Hepatocyte (in vitro differentiated cells): Measurements from ENCODE around the gene CTSC. TPM values are rescaled to one million over a fixed set of nuclear protein-coding genes. Genes with fewer than 3 reads are reported as not detected.
"Not testable (repeated sequence)": the region's sequence is repeated elsewhere in the genome, so short reads cannot be mapped to it uniquely, and the experiment has no call there.

Experiments used
- DNase-seq: peaks from one replicate; pipeline ENCODE4 v3.0.0-alpha.2; 2016; ENCODE audit warnings: low spot score
- H2AFZ ChIP-seq: fragments of 200-600 bp; sonication (generic); 2 replicates; pipeline ENCODE4 v1.6.0; 2016; ENCODE audit warnings: antibody characterized with exemption, mild to moderate bottlenecking
- H3K27ac ChIP-seq: fragments of 200-600 bp; sonication (generic); 2 replicates; pipeline ENCODE4 v1.5.1; 2016; ENCODE audit warnings: mild to moderate bottlenecking
- H3K27me3 ChIP-seq: fragments of 200-600 bp; sonication (generic); 2 replicates; pipeline ENCODE4 v1.6.1; 2016
- H3K36me3 ChIP-seq: fragments of 200-600 bp; sonication (generic); replicated peaks from 2 replicates; pipeline ENCODE4 v1.5.1; 2016; ENCODE audit warnings: low read depth; ENCODE audit not compliant: insufficient read depth
- H3K4me1 ChIP-seq: fragments of 200-600 bp; sonication (generic); 2 replicates; pipeline ENCODE4 v1.5.1; 2016; ENCODE audit warnings: mild to moderate bottlenecking, moderate library complexity; ENCODE audit not compliant: insufficient read depth
- H3K4me2 ChIP-seq: fragments of 200-600 bp; sonication (generic); 2 replicates; pipeline ENCODE4 v1.6.0; 2016
- H3K4me3 ChIP-seq: fragments of 200-600 bp; sonication (generic); 2 replicates; pipeline ENCODE4 v1.5.1; 2016; ENCODE audit warnings: mild to moderate bottlenecking
- H3K79me2 ChIP-seq: fragments of 200-600 bp; sonication (generic); 2 replicates; pipeline ENCODE4 v1.6.0; 2017; ENCODE audit warnings: mild to moderate bottlenecking
- H3K9me2 ChIP-seq: fragments of 200-600 bp; sonication (generic); replicated peaks from 2 replicates; pipeline ENCODE4 v1.6.0; 2017; ENCODE audit warnings: mild to moderate bottlenecking; ENCODE audit not compliant: insufficient read depth
- H3K9me3 ChIP-seq: fragments of 200-600 bp; sonication (generic); 2 replicates; pipeline ENCODE4 v1.5.1; 2016; ENCODE audit warnings: low read depth, mild to moderate bottlenecking
- H4K20me1 ChIP-seq: fragments of 200-600 bp; sonication (generic); 2 replicates; pipeline ENCODE4 v1.6.0; 2016; ENCODE audit warnings: mild to moderate bottlenecking; ENCODE audit not compliant: insufficient read depth, poor library complexity, severe bottlenecking
- EZH2 ChIP-seq: fragments of 200-600 bp; sonication (generic); IDR thresholded peaks from 2 replicates; pipeline ENCODE4 v1.6.1; 2016; ENCODE audit warnings: antibody characterized with exemption, mild to moderate bottlenecking, borderline replicate concordance
- EZH2phosphoT487 ChIP-seq: fragments of 200-600 bp; sonication (generic); IDR thresholded peaks from one replicate; pipeline ENCODE4 v1.6.1; 2018; ENCODE audit warnings: antibody characterized with exemption, mild to moderate bottlenecking, low read depth, moderate library complexity; ENCODE audit not compliant: unreplicated experiment, severe bottlenecking
- WGBS: methylation state at CpG from one replicate; pipeline ENCODE4 v1.1.6; 2016; ENCODE audit warnings: low lambda C conversion rate; ENCODE audit errors: missing lambda C conversion rate; 5-methylcytosine and 5-hydroxymethylcytosine counted together
- polyA plus RNA-seq: library from polyadenylated mRNA; unstranded; fragments of >200 nt; fragmentation: Nextera tagmentation; extraction: Ambion mirVana; gene quantifications from 2 replicates; pipeline ENCODE4 v1.2.1, GENCODE V29; 2016
- total RNA-seq: library from RNA; depleted of rRNA; stranded (reverse); fragments of >200 nt; gene quantifications from 2 replicates; pipeline ENCODE4 v1.2.3, GENCODE V29; 2014
- TF ChIP-seq, protein P1 (sequence below): fragments of 200-600 bp; sonication (generic); IDR thresholded peaks from 2 replicates; pipeline ENCODE4 v1.5.1; 2016; ENCODE audit warnings: antibody characterized with exemption, mild to moderate bottlenecking; ENCODE audit not compliant: poor library complexity

Gene CTSC
- total and polyA plus RNA-seq, 2 experiments from 2014 or later = 178 to 187 TPM

DNA sequence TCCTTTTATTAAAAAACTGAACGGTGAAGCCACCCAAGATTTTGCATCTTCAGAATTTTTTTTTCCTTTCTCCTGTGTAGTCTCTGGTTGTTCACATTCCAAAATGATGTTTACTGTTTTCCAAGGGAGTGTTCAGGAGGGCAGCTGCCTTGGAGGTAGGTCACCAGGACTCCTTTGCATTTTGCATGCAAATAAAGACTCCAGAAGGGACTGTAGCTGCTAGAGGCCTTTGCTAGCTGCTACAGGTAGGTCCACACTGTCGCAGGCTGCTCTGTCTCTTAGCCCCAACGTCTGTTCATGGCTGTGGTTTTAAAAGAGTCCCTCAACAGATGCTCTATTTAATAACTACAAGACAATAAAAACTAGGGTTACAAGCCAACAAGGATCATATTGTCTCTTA lies 11.4 kb downstream of the CTSC start:
- H3K4me2 ChIP-seq = no peak overlapping the region

DNA sequence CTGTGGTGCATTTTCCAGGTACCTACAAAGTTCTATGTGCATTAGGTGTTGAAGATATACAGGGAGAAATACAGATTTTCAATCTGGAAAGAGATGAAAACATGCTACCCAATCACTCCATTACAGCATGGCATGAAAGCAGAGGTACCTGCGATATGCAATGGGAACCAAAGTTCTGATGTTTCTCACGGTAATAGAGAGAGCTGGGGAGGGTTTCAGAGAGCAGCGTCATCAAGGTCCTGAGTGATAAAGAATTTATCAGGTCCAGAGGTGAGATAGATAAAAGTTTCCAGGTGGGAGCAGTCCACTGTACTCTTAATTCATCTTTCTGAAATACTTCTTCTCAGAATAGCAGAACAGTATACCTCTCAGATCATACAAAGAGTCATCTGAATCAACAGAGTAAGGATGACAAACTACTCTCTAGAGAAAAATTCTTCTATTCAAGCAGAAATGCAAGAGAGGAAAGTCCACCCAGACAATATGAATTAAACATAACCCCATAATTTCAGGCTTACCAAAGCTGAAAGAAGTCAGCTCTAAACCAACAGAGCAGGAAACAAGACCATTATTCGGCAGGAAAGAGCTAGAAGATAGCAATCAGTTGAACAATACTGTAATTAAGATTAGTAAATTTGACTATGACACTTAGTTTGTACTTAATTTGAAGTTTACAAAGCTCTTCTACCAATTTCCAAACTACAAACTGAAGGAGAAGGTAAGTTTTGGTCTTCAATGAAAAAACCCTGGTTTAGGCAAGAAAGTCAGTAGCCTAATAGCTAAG lies 12.8 kb downstream of the CTSC start:
- Histone ChIP-seq H3K79me2 (peaks cover 10% of the 10 kb centered on the region), H2AFZ (no peak overlapping the region), H3K9me2 (no peaks in the 10 kb centered on the region), H3K27me3 (no peaks in the 10 kb centered on the region), H3K4me2 (no peak overlapping the region), H3K4me1 (peaks cover 11% of the 10 kb centered on the region), H4K20me1 (no peaks in the 10 kb centered on the region), H3K4me3 (no peak overlapping the region), H3K36me3 (no peaks in the 10 kb centered on the region), H3K9me3 (no peaks in the 10 kb centered on the region), H3K27ac (no peak overlapping the region)
- TF ChIP-seq EZH2phosphoT487 (no peak), EZH2 (no peak)
- TF ChIP-seq, protein P1, sequence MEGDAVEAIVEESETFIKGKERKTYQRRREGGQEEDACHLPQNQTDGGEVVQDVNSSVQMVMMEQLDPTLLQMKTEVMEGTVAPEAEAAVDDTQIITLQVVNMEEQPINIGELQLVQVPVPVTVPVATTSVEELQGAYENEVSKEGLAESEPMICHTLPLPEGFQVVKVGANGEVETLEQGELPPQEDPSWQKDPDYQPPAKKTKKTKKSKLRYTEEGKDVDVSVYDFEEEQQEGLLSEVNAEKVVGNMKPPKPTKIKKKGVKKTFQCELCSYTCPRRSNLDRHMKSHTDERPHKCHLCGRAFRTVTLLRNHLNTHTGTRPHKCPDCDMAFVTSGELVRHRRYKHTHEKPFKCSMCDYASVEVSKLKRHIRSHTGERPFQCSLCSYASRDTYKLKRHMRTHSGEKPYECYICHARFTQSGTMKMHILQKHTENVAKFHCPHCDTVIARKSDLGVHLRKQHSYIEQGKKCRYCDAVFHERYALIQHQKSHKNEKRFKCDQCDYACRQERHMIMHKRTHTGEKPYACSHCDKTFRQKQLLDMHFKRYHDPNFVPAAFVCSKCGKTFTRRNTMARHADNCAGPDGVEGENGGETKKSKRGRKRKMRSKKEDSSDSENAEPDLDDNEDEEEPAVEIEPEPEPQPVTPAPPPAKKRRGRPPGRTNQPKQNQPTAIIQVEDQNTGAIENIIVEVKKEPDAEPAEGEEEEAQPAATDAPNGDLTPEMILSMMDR = no peak
- DNase-seq = no peak
- WGBS = 82% methylated on average over 4 of the region's 4 CpGs

More for the DNA sequence above, 11.4 kb downstream of the CTSC start:
- Histone ChIP-seq H3K27me3 (no peaks in the 10 kb centered on the region), H3K79me2 (peaks cover 10% of the 10 kb centered on the region), H3K27ac (no peak overlapping the region), H3K9me3 (no peaks in the 10 kb centered on the region), H3K9me2 (no peaks in the 10 kb centered on the region), H4K20me1 (no peaks in the 10 kb centered on the region), H3K4me1 (peaks cover under 1% of the 10 kb centered on the region), H3K4me3 (no peak overlapping the region), H2AFZ (no peak overlapping the region), H3K36me3 (no peaks in the 10 kb centered on the region)
- WGBS = 52% methylated on average over 3 of the region's 3 CpGs
- no peak for DNase-seq
- TF ChIP-seq, protein P1 = no peak

DNA sequence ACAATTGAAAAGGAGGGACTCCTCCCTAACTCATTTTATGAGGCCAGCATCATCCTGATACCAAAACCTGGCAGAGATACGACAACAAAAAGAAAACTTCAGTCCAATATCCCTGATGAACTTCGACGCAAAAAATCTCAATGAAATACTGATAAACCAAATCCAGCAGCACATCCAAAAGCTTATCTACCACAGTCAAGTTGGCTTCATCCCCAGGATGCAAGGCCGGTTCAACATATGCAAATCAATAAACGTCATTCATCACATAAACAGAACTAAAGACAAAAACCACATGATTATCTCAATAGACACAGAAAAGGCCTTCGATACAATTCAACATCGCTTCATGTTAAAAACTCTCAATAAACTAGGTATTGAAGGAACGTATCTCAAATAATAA lies 14.7 kb downstream of the CTSC start:
- not testable (repeated sequence) for H3K27me3 ChIP-seq, H3K27ac ChIP-seq, H3K36me3 ChIP-seq, DNase-seq, H4K20me1 ChIP-seq, H3K79me2 ChIP-seq, H3K9me2 ChIP-seq, H3K9me3 ChIP-seq, H2AFZ ChIP-seq, H3K4me2 ChIP-seq, H3K4me3 ChIP-seq
- WGBS = 86% methylated on average over 8 of the region's 8 CpGs
- H3K4me1 ChIP-seq = peaks cover 13% of the 10 kb centered on the region

DNA sequence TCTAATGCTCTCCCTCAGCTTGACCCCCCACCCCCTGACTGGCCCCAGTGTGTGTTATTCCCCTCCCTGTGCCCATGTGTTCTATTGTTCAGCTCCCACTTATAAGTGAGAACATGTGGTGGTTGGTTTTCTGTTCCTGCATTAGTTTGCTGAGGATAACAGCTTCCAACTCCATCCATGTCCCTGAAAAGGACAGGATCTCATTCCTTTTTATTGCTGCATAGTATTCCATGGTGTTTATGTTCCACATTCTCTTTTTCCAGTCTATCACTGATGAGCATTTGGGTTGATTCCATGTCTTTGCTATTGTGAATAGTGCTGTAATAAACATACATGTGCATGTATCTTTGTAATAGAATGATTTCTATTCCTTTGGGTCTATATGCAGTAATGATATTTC lies 16.1 kb downstream of the CTSC start:
- not testable (repeated sequence) for H4K20me1 ChIP-seq, H2AFZ ChIP-seq, DNase-seq, H3K9me3 ChIP-seq, H3K27me3 ChIP-seq, H3K36me3 ChIP-seq, H3K9me2 ChIP-seq, H3K27ac ChIP-seq, H3K4me3 ChIP-seq, H3K4me2 ChIP-seq
- peaks cover 10% of the 10 kb centered on the region for H3K79me2 ChIP-seq
- H3K4me1 ChIP-seq = peaks cover 13% of the 10 kb centered on the region
